GM19023 (cell line): ENCODE measurements around the gene ECE2.

Experiments used
- ATAC-seq: cut with Tn5 transposase; IDR thresholded peaks from one replicate; pipeline ENCODE4 v1.9.1; 2021; ENCODE audit warnings: mild to moderate bottlenecking, moderate library complexity; ENCODE audit not compliant: unreplicated experiment

The ECE2 gene

DNA sequence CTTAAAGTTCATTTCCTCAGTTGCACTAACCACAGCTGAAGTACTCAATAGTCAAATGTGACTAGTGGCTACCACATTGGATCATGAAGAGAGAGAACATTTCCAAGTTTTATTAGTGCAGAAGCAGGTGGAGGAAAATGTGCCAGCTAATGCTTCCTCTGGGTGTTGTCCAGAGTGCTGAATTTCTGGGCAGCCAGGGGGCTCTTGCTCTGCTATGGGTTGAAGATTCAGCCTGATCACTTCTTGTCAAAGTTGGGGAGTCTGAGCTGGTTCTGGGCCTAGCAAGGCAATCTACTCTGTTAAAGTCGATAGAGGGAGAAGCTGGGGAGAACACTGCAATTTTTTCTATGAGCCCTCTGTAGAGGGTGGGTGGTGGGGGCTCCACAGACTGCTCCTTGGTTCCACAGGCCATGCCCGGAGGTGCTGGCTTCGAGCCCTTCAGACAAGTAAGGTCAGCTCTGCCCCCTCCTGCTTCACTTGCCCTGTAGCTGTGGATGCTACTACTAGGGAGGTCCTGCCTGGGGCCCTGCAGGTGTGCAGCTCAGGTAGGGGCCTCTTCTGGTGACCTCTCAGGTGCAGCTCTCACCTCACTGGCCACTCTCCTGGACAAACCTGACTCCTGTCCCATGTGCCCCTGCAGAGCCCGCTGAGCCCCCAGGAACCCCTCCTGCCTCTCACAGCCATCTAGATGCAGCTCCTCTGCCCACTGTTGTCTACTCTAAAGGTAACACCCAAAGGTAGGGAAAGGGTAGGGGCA is 35.3 kb upstream of the ECE2 start:
- ATAC-seq: no peak

DNA sequence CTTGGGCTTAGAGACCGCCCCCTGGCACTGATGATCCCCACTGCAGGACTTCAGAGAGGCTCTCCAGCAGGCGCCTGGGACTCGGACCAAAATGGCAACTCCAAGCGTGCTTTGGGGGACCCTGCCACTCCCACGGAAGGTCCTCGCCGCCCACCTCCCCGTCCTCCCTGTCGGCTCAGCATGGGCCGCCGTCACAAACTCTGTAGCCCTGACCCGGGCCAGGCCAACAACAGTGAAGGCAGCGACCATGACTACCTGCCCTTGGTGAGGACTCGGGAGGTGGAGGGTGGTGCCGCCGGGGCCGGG is 34.7 kb upstream of the ECE2 start:
- ATAC-seq: no peak

DNA sequence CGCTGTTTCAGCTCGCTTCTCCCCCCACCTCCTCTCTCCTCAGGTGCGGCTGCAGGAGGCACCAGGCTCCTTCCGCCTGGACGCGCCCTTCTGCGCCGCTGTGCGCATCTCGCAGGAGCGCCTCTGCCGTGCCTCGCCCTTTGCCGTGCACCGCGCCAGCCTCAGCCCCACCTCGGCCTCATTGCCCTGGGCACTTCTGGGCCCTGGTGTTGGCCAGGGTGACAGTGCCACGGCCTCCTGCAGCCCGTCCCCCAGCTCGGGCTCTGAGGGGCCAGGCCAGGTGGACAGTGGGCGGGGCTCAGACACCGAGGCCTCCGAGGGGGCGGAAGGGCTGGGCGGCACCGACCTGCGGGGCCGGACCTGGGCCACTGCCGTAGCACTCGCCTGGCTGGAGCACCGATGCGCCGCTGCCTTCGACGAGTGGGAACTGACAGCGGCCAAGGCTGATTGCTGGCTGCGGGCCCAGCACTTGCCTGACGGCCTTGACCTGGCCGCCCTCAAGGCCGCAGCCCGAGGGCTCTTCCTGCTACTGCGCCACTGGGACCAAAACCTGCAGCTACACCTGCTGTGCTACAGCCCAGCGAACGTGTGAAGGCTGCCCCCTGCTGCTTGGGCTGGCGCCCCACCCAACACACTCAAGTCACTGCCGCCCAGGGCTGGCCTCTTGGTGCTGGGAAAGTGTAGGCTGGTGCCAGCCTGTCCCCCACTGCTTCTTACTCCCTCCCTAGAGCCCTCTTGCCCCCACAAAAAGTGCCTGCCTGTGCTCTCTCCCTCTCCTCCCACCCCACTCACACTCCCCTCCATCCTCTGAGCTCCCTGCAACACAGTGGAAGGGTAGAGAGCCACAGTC is 34.1 kb upstream of the ECE2 start:
- no peak for ATAC-seq

DNA sequence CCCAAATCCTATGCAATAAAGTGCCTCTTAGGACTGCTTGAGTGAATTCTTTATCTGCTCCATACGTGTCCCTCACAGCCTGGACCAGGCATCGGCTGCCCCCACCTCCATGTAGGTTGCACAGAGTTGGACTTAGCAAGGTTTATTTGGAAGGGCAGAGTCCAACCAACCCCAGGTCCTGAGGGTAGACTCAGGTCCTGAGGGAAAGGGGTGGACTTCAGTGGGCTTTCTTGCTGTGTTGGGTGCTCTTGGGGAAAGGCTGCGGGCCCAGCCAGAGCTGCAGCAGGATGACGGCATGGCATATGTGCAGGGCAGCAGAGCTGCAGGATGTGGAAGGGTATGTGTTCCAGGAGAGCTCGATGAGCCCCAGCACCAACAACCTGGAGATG is 33.5 kb upstream of the ECE2 start:
- ATAC-seq: no peak

DNA sequence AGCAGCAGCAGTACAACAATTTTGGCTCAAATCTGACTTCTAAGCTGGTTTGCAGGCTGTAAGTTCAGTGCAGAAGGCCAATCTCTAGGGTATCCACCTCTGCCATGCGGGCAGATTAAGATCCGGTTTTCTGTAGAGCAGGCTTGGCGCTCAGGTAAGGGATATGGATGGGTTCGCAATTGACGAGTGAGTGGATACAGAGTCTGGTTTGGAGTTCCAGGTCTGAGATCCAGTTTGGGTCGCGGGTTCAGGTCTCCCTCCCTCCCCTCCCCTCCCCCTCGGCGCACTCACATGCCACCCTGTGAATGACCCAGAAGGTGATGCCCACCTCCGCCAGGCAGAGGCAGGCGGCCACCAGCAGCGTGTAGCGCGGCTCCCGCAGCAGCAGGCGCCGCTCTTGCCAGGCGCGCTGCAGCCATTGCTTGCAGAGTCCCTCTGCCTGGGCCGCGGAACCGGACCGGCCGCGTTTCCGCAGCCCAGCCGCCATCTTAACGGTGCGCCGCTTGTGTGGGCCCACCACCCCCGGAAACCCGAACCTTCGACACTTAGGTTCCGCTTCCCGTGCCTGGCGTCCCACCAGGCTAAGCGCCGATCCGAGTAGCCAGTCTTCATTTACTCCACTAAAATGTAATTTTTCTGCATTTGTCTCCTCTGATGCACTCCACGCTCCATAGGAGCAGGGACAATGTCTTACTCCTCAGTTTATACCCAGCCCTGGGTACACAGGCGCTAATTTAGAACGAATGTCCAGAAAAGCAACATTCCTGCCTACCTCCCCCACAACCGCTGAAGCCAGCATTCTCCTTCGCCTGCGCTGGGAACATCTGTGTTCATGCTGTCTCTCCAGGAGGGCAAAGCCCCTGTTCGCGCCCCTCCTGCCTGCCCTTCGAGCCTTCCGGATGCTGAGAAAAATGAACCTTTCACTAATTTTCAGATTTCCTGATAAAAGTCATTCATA is 27.1 kb upstream of the ECE2 start, which contains the start of gene ALG3:
TSS of gene ALG3 (minus strand) at position 509 of the 958 bp plus-strand sequence. CDS start at position 487, 22 bp downstream.
- peak; percentile 49 for ATAC-seq

DNA sequence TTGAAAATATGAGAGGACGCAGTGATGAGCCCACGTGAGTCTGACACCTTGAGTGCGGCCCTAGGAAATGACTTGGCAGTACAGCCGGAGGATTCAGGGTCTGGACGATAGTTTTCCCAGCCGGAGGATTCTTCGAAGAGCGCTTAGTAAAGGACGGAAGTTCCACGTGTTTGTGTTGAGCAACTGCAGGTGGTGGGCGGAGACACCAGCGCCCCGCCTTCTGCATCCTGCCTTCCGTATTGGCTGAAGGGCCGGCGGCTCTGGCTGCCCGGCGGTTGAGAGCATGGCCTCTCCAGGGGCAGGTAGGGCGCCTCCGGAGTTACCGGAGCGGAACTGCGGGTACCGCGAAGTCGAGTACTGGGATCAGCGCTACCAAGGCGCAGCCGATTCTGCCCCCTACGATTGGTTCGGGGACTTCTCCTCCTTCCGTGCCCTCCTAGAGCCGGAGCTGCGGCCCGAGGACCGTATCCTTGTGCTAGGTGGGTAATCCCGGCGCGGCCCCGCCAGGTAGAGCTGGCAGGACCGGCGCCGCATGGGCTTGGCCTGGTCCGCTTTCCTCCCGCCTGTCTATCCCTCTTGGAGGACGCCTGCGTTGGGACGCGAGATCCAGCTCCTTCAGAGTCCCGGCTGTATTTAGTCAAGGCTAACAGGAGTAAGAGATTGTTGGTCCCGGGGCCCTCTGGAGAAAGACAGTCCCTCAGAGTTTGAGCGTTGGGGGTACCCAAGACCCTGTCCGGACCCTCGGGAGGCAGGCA is 26.2 kb upstream of the ECE2 start, which contains the start of gene EEF1AKMT4:
TSS of gene EEF1AKMT4 (plus strand) at position 261 of the 755 bp plus-strand sequence. CDS start at position 284, 23 bp downstream.
- peak; percentile 91 for ATAC-seq

DNA sequence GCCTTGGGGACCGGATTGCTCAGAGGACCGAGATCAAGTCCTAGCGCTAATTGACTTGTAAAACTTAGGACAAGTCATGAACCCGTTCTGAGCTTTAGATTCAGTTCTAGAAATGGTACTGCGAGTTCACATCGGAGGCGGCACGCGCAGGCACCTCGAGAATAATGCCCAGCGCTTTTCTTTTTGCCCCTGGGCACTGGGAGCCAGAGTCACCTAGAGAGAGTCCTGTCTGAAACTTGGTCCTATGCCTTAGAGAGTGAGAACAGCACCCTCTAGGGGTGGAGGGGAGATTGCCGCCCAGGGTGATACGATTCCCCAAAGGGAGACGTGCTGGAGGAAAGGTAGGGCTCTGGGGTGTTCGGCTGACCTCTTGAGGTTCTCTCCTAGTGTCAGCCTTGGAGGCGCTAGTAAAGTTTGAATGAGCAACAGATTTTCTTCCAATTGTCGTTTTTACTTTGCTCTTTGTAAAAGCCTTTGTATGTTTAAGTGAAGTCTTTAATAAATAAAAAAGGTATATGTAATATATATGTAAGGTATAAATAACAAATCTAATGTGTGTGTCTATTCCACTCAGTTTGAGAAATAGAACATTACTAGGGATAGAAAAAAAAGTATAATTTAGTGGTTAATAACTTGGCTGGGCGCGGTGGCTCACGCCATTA is 25.5 kb upstream of the ECE2 start:
- peak; percentile 59 for ATAC-seq

DNA sequence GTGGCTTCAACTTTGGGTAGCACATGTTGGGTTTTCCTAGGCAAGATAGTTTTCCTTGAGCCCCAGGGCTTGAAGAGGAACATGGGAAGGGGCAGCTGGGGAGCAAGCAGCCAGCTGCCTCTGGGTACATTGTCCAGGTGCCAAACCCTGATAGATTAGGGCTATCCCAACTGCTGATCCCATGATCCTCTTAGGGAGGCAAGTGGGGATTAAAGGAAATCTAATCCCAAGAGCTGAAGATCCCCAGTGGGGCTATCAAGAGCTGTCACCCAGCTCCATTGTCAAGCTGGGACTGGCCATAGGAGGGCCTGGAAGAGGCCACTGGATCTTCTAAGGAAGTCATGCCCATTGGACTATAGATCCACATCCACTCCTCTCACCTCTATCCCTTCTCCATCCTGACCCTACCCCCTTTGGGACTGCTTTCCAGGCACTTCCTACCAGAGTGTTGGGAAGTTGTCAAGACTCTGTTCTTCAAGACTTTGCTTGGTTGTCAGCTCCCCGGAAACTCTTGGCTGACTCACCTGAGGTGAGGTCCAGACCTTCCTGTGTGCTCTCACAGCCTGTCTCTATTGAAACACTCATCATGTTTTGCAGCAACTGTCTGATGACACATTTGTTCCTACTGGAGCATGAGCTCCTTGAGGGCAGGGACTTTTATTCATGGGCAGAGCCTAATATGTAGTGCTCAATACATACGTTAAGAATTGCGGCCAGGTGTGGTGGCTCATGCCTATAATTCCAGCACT is 20.4 kb upstream of the ECE2 start:
- ATAC-seq: no peak

DNA sequence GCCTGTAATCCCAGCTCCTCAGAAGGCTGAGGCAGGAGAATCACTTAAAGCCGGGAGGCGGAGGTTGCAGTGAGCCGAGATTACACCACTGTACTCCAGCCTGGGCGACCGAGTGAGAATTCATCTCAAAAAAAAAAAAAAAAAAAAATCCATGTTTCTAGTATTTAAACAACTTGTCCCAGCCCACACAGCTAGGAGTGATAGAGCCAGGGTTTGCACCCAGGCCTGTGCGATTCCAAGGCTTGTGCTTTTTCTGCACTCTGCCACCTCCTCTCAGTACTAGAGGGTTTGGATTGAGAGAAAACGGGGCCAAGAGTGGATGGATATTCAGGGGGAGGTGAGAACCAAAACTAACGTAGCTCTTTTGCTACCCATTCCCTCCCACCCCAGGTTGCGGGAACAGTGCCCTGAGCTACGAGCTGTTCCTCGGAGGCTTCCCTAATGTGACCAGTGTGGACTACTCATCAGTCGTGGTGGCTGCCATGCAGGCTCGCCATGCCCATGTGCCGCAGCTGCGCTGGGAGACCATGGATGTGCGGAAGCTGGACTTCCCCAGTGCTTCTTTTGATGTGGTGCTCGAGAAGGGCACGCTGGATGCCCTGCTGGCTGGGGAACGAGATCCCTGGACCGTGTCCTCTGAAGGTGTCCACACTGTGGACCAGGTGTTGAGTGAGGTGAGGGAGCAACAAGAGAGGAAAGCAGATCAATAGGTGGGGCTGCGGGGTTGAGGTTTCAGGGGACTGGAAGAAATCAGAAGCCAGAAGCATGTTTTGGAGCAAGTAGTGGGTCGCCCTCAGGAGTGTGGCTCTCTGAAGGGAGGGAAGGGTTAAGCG is 18.5 kb upstream of the ECE2 start:
- no peak for ATAC-seq

DNA sequence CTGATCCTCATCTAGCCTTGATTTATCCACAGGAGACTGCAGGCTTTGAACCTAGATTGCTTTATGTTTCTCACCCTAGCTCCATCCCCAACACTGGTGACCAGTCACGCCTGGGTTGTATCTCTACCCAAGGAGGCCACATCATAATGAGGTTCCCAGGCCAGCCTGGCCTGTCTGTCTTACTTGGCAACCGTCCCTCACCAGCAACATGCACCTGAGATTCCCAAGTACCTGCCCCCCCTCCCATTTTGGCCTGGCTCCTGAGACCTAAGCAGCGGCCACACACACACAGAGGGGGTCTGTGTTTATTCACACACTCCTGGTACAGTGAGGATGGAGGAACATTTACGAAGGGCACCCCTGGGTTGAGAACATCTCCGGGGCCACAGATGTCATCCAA is 16.9 kb upstream of the ECE2 start:
- ATAC-seq: no peak

DNA sequence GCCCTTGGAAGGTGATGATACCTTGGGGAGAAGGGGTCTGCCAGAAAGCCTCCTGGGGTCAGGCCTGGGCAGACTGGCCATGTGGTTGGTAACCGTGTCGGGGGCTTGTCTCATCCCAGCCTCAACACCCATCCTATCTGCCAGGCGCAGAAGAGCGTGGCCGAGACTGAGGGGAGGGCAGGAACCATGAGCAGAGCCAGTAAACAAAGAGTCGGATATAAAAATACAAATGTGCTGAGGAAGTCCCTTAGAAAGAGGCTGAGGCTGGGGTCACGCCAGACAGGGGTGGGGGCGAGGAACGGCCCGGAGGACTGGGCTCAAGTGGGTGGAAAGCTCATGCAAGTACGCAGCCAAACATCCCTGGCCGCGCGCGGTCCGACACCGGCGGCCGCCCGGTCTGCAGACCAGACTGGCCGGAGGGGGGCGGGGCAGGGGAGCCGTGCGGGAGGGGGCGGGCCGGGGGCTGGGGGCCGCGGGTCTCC is 16.4 kb upstream of the ECE2 start:
- ATAC-seq: no peak

DNA sequence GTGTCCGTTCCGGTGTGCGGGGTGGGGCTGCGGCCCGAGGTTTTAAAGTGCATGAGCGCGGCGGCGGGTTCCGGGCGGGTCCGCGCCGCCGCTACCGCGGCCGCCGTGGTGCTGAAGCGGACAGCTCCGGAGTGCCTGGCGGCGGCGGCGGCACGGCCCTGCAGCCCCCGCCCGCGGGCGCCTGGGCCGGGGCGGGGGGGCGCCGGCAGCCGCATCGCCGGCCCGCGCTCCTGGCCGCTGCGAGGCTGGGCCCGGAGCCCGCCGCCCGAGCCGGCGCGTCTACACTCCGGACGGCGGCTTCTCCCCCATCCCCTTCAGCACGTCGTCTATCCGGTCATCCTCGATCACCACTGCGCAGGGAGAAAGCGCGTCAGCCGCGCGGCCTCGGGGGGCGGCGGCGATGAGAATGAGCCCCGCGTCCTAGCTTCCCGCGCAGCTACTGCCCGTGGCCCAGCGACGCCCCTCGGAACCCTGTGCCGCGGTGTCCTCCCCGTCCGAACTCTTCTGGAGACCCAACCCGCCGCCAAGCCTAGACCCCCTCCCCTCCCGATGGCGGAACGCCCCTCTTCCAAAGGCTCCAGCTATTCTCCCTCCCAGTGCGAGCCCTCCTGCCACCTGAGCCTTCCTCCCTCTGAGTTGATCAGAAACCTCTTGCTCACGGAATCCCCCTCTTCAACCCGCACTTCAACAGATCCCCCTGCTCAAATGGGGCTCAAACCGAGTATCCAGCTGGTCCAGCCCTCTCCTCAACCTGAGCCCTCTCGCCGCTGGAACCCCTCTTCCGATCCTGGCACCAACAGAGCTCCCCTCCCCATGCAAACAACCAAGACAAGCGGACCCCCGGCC is 15.7 kb upstream of the ECE2 start:
- no peak for ATAC-seq

DNA sequence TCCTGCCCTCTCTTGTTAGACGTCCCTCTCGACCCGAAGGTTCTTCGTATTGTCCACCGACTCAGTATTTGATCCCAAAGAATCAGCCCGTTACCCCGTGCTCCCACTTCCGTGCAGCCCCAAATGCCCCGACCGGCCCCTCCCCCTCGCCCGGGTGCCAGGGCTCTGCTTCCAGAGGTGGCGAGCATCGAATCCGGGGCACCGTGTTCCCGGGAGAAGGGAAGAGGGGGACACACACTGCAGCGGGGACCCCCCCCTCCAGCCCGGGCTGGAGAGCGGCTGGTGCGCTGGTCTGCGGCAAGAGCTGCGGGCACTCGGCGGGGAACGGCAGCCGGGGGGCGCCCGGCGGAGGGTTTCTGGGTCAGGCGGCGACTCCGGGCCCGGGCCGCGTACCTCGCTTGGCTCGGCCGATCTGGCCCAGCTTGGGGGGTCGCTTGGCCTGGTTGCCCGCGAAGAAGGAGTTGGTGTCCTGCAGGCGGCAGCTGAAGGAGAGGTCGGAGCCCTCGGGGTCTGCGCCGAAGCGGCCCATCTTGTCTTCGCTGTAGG is 15.0 kb upstream of the ECE2 start:
- no peak for ATAC-seq

DNA sequence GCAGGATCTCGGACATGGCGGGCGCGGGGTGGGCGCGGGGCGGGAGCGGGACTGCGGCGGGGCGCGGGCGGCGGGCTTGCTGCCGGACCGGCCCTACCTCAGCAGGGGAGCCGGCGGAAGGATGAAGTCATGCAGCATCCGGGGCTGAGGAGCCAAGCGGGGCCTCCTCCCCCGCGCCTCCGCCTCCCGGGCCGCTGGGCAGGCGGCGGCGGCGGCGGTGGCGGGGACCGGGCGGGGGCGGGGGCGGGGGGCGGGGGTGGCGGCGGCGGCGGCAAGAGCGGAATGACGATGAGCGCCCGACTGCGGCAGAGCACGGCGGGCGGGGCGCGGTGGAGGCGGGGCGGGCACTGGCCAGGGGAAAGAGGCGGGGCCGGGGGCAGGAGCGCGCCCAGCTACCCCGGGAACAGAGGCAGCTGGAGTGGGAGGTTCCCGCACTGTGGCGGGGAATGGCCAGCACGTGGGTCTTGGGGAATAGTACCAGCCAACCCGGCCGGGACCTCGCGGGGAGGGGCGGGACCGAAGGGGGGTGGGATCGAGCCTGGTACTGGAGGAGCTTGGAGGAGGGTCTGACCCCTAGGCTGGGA is 14.5 kb upstream of the ECE2 start, which contains the start of gene CAMK2N2:
TSS of gene CAMK2N2 (minus strand) at position 284 of the 584 bp plus-strand sequence. CDS start at position 16, 268 bp downstream.
- no peak for ATAC-seq

DNA sequence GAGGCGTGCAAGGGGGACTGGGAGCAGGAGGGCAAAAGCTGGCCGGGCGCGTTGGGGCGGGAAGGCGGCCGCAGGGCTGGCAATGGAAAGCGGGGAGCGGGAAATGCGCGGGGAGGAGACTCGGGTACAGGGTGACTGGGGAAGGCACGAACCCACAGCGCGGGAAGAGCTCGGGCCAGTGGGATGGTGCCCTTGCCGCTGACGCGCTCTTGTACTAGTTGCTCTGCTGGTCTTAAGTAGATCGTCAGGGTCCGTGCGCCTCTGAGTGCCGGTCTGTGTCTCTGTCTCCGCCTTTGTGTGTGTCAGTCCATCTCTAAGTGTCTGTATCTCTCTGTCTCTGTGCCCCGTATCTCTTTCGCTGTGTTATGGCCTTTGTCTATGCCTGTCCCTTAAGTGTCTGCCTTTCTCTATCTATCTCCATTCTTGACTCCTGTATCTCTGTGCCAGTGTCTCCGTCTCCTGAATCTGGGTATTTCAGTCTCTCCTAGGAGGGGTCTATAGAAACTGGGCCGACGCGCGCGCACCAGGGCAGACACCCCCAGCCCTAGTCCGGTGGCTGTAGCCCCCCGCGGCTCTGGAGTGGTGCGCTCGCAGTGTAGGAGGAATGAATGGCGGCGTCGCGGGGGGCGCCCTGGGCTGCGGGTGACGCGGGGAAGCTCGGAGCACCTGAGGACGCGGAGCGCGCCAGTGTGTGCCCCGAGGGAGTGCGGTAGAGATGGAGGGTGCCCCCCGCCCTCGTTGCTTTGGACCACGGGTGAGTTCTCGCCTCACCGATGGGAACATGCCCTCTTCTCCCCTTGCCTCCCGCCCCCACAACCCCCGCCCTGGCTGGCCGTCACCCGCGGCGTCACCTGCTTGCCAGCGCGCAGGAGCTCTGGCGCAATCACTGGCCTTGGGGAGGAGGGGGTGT is 13.7 kb upstream of the ECE2 start:
- no peak for ATAC-seq
